MM.1S (cell line): ENCODE data around the gene EHBP1.

Experiments
- EZH2 ChIP-seq: fragments of 300-600 bp; sonication (generic); optimal IDR thresholded peaks from 2 replicates; pipeline ENCODE3; 2017; ENCODE audit warnings: low read depth, mild to moderate bottlenecking, antibody characterized with exemption, low read length, mixed read lengths
- EZH2phosphoT487 ChIP-seq: fragments of 300-600 bp; sonication (generic); IDR thresholded peaks from 2 replicates; pipeline ENCODE4 v1.6.1; 2018; ENCODE audit warnings: antibody characterized with exemption, low read length
- TF ChIP-seq, protein P1 (sequence below): fragments of 300-600 bp; sonication (generic); IDR thresholded peaks from 2 replicates; pipeline ENCODE4 v1.5.1; 2016; ENCODE audit warnings: antibody characterized with exemption, low read length, mixed read lengths

DNA sequence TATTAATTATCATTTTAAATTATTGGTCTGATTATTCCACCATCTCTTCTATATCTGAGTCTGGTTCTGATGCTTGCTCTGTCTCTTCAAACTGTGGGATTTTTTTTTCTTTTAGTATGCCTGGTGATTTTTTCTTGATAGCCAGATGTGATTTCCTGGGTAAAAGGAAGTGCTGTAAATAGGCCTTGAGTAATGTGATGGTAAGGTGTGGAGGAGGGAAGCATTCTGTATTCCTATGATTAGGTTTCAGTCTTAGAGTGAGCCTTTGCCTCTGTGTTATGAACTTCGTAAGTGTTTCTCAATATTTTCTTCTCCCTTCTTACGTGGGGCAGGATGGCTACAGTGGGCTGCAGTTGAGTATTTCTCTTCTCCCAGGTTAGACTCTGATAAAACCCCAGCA lies 103.0 kb downstream of the EHBP1 start:
- TF ChIP-seq, protein P1, sequence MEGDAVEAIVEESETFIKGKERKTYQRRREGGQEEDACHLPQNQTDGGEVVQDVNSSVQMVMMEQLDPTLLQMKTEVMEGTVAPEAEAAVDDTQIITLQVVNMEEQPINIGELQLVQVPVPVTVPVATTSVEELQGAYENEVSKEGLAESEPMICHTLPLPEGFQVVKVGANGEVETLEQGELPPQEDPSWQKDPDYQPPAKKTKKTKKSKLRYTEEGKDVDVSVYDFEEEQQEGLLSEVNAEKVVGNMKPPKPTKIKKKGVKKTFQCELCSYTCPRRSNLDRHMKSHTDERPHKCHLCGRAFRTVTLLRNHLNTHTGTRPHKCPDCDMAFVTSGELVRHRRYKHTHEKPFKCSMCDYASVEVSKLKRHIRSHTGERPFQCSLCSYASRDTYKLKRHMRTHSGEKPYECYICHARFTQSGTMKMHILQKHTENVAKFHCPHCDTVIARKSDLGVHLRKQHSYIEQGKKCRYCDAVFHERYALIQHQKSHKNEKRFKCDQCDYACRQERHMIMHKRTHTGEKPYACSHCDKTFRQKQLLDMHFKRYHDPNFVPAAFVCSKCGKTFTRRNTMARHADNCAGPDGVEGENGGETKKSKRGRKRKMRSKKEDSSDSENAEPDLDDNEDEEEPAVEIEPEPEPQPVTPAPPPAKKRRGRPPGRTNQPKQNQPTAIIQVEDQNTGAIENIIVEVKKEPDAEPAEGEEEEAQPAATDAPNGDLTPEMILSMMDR: no peak
- TF ChIP-seq EZH2phosphoT487 (no peak), EZH2 (no peak)
